MM.1S (cell line): ENCODE data around the gene TTC27.

ENCODE experiments used
- DNase-seq: peaks from one replicate; pipeline ENCODE4 v3.0.0-alpha.2; 2015
- H2AFZ ChIP-seq: fragments of 300-600 bp; sonication (generic); 2 replicates; pipeline ENCODE4 v1.6.0; 2016; ENCODE audit warnings: antibody characterized with exemption, low read length
- H3F3A ChIP-seq: fragments of 300-600 bp; sonication (generic); 2 replicates; pipeline ENCODE4 v1.6.1; 2016; ENCODE audit warnings: mild to moderate bottlenecking, antibody characterized with exemption, low read length, moderate library complexity, mixed read lengths; ENCODE audit not compliant: insufficient read depth
- H3K27ac ChIP-seq: fragments of 300-600 bp; sonication (generic); 2 replicates; pipeline ENCODE4 v1.5.1; 2016; ENCODE audit warnings: mild to moderate bottlenecking, low read length
- H3K27me3 ChIP-seq: fragments of 300-600 bp; sonication (generic); replicated peaks from 2 replicates; pipeline ENCODE4 v1.6.0; 2016; ENCODE audit warnings: low read length; ENCODE audit not compliant: insufficient read depth
- H3K36me3 ChIP-seq: fragments of 300-600 bp; sonication (generic); replicated peaks from 2 replicates; pipeline ENCODE4 v1.6.1; 2016; ENCODE audit warnings: mild to moderate bottlenecking, low read length, mixed read lengths; ENCODE audit not compliant: insufficient read depth
- H3K4me1 ChIP-seq: fragments of 300-600 bp; sonication (generic); 2 replicates; pipeline ENCODE4 v1.6.1; 2016; ENCODE audit warnings: low read length, mixed read lengths
- H3K4me2 ChIP-seq: fragments of 300-600 bp; sonication (generic); 2 replicates; pipeline ENCODE4 v1.6.0; 2016; ENCODE audit warnings: low read depth, low read length
- H3K4me3 ChIP-seq: fragments of 300-600 bp; sonication (generic); 2 replicates; pipeline ENCODE4 v1.5.1; 2016; ENCODE audit warnings: low read length, mixed read lengths
- H3K79me2 ChIP-seq: fragments of 300-600 bp; sonication (generic); 2 replicates; pipeline ENCODE4 v1.6.1; 2016; ENCODE audit warnings: mixed run types, low read length, mixed read lengths
- H3K9ac ChIP-seq: fragments of 300-600 bp; sonication (generic); 2 replicates; pipeline ENCODE4 v1.6.1; 2016; ENCODE audit warnings: low read length, mixed read lengths
- H3K9me2 ChIP-seq: fragments of 300-600 bp; sonication (generic); replicated peaks from 2 replicates; pipeline ENCODE4 v1.6.1; 2016; ENCODE audit warnings: mild to moderate bottlenecking, low read length, mixed read lengths; ENCODE audit not compliant: insufficient read depth
- H3K9me3 ChIP-seq: fragments of 300-600 bp; sonication (generic); replicated peaks from 2 replicates; pipeline ENCODE4 v1.6.1; 2016; ENCODE audit warnings: mild to moderate bottlenecking, low read length, mixed read lengths; ENCODE audit not compliant: insufficient read depth
- H4K20me1 ChIP-seq: fragments of 300-600 bp; sonication (generic); 2 replicates; pipeline ENCODE4 v1.6.1; 2016; ENCODE audit warnings: mild to moderate bottlenecking, low read length, moderate library complexity, mixed read lengths; ENCODE audit not compliant: insufficient read depth
- EZH2 ChIP-seq: fragments of 300-600 bp; sonication (generic); optimal IDR thresholded peaks from 2 replicates; pipeline ENCODE3; 2017; ENCODE audit warnings: low read depth, mild to moderate bottlenecking, antibody characterized with exemption, low read length, mixed read lengths
- EZH2phosphoT487 ChIP-seq: fragments of 300-600 bp; sonication (generic); IDR thresholded peaks from 2 replicates; pipeline ENCODE4 v1.6.1; 2018; ENCODE audit warnings: antibody characterized with exemption, low read length
- TF ChIP-seq, protein P1 (sequence below): fragments of 300-600 bp; sonication (generic); IDR thresholded peaks from 2 replicates; pipeline ENCODE4 v1.5.1; 2016; ENCODE audit warnings: antibody characterized with exemption, low read length, mixed read lengths

The TTC27 gene

GRCh38 chr2:32768387-32769174 is 140.7 kb downstream of the TTC27 start:
- Histone ChIP-seq H3K4me2 (no peak overlapping the region), H2AFZ (no peak overlapping the region), H3K36me3 (no peaks in the 10 kb centered on the region), H3K79me2 (no peaks in the 10 kb centered on the region), H3K27ac (no peak overlapping the region), H4K20me1 (no peaks in the 10 kb centered on the region), H3K9me3 (no peaks in the 10 kb centered on the region), H3K4me3 (no peak overlapping the region), H3K9ac (no peak overlapping the region), H3K4me1 (no peaks in the 10 kb centered on the region), H3F3A (no peaks in the 10 kb centered on the region), H3K9me2 (no peaks in the 10 kb centered on the region), H3K27me3 (no peaks in the 10 kb centered on the region)
- no peak for TF ChIP-seq EZH2phosphoT487
- DNase-seq: no peak

GRCh38 chr2:32770360-32770759 is 142.5 kb downstream of the TTC27 start:
- H3K9me3 ChIP-seq: no peaks in the 10 kb centered on the region
- no peak overlapping the region for H2AFZ ChIP-seq
- no peaks in the 10 kb centered on the region for H3K9me2 ChIP-seq
- H3K27me3 ChIP-seq: no peaks in the 10 kb centered on the region
- TF ChIP-seq, protein P1, sequence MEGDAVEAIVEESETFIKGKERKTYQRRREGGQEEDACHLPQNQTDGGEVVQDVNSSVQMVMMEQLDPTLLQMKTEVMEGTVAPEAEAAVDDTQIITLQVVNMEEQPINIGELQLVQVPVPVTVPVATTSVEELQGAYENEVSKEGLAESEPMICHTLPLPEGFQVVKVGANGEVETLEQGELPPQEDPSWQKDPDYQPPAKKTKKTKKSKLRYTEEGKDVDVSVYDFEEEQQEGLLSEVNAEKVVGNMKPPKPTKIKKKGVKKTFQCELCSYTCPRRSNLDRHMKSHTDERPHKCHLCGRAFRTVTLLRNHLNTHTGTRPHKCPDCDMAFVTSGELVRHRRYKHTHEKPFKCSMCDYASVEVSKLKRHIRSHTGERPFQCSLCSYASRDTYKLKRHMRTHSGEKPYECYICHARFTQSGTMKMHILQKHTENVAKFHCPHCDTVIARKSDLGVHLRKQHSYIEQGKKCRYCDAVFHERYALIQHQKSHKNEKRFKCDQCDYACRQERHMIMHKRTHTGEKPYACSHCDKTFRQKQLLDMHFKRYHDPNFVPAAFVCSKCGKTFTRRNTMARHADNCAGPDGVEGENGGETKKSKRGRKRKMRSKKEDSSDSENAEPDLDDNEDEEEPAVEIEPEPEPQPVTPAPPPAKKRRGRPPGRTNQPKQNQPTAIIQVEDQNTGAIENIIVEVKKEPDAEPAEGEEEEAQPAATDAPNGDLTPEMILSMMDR: no peak
- TF ChIP-seq EZH2phosphoT487: no peak
- TF ChIP-seq EZH2: no peak
- H3F3A ChIP-seq: no peaks in the 10 kb centered on the region
- H3K4me2 ChIP-seq: no peak overlapping the region
- DNase-seq: no peak
- H3K27ac ChIP-seq: no peak overlapping the region
- H3K36me3 ChIP-seq: no peaks in the 10 kb centered on the region
- H3K79me2 ChIP-seq: no peaks in the 10 kb centered on the region
- H3K9ac ChIP-seq: no peak overlapping the region
- no peaks in the 10 kb centered on the region for H4K20me1 ChIP-seq
- no peak overlapping the region for H3K4me3 ChIP-seq
- no peaks in the 10 kb centered on the region for H3K4me1 ChIP-seq

DNA sequence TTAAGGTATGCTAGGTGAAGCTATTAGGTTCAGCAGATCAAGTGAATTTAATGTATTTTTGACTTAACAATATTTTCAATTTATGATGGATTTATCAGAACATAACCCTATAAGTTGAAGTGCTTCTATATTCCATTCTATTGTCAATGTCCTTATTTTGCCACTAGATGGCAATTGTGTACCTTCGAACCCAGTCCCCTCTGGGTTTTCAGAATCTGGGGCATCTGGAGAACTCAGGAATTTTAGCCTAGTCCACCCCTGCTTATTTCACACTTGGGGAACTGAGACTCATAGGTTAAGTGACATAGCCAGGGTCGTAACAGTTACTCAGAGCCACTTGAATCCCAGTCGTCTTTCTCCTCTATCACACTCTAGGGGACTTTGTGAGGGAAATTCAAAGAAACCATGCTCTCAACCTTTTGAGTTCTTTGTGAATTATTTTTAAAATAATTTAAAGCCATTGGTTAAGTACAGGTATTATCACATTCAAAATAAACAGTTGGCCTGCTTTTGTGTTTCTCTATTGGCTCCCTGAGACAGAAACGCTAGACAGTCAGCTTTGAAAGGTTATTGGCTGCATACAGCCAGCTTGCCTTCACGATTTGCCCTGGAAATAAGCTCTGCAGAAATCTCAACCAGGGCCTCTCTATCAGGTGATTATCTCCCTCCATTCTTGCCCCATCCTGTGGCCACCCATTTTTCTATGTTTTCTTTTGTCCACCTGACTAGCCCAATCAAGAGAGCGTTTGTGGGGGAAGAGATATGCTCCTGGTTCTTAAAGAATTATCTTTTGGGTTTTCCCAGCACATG is 145.0 kb downstream of the TTC27 start:
- no peak overlapping the region for H3K4me2 ChIP-seq
- H3K4me1 ChIP-seq: no peaks in the 10 kb centered on the region
- H3K9me3 ChIP-seq: no peaks in the 10 kb centered on the region
- no peak overlapping the region for H2AFZ ChIP-seq
- H3F3A ChIP-seq: no peaks in the 10 kb centered on the region
- H4K20me1 ChIP-seq: no peaks in the 10 kb centered on the region
- no peaks in the 10 kb centered on the region for H3K9me2 ChIP-seq
- H3K27ac ChIP-seq: no peak overlapping the region
- no peaks in the 10 kb centered on the region for H3K79me2 ChIP-seq
- H3K27me3 ChIP-seq: no peaks in the 10 kb centered on the region
- DNase-seq: peak; percentile 33
- no peaks in the 10 kb centered on the region; the same call in 1 of the 2 replicates for H3K36me3 ChIP-seq
- no peak overlapping the region for H3K4me3 ChIP-seq
- TF ChIP-seq EZH2phosphoT487 (no peak), EZH2 (no peak)
- TF ChIP-seq, protein P1: peak; percentile 61
- H3K9ac ChIP-seq: no peak overlapping the region

- no peaks in the 10 kb centered on the region for H3K4me1 ChIP-seq
- H2AFZ ChIP-seq: no peak overlapping the region
- H3K9ac ChIP-seq: no peak overlapping the region
- H3K79me2 ChIP-seq: no peaks in the 10 kb centered on the region
- no peak overlapping the region for H3K4me3 ChIP-seq
- no peak overlapping the region for H3K4me2 ChIP-seq
- H3K36me3 ChIP-seq: no peaks in the 10 kb centered on the region; the same call in 1 of the 2 replicates
- H3K27ac ChIP-seq: no peak overlapping the region
- TF ChIP-seq, protein P1: no peak
- TF ChIP-seq EZH2: no peak
- TF ChIP-seq EZH2phosphoT487: no peak
- no peaks in the 10 kb centered on the region for H3K9me3 ChIP-seq
- no peaks in the 10 kb centered on the region for H3F3A ChIP-seq
- H3K27me3 ChIP-seq: no peaks in the 10 kb centered on the region
- no peak for DNase-seq
- no peaks in the 10 kb centered on the region for H3K9me2 ChIP-seq
- no peaks in the 10 kb centered on the region for H4K20me1 ChIP-seq
Observed at GRCh38 chr2:32773448-32773808, 145.6 kb downstream of the TTC27 start.
